Measurements from ENCODE around the gene PGPEP1.
"Not testable (repeated sequence)": the region's sequence is repeated elsewhere in the genome, so short reads cannot be mapped to it uniquely, and the experiment has no call there.

Gene PGPEP1

GRCh38 chr19:18321734-18322102, 18.7 kb upstream of the PGPEP1 start:
- DNase-seq (ENCODE audit: low read depth in 2 of 2) = peak in 1 of 2 donors; percentile 40
- TF ChIP-seq CTCF (IDR thresholded peaks at IDR 0.05; ENCODE audit: low read depth, low read length) = no peak
- peak overlapping the region in 1 of 2 donors; percentile 91 for H3K4me3 ChIP-seq (replicated peaks in 1 of 2; ENCODE audit: low read depth in 2 of 2, low read length in 2 of 2)

GRCh38 chr19:18322318-18322758, 18.1 kb upstream of the PGPEP1 start:
- peak; percentile 26 for TF ChIP-seq CTCF (IDR thresholded peaks at IDR 0.05; ENCODE audit: low read depth, low read length)
- DNase-seq (ENCODE audit: low read depth in 2 of 2) = peak; percentile 68 to 69
- H3K4me3 ChIP-seq (replicated peaks in 1 of 2; ENCODE audit: low read depth in 2 of 2, low read length in 2 of 2) = peak overlapping the region; percentile 83 to 91

- TF ChIP-seq CTCF (IDR thresholded peaks at IDR 0.05; ENCODE audit: low read depth, low read length) = no peak
- DNase-seq (ENCODE audit: low read depth in 2 of 2) = peak; percentile 97
- H3K4me3 ChIP-seq (replicated peaks in 1 of 2; ENCODE audit: low read depth in 2 of 2, low read length in 2 of 2) = peak within 1 kb of the TSS; percentile 83 to 91
Observed at GRCh38 chr19:18322759-18323460, 17.5 kb upstream of the PGPEP1 start, which contains the start of gene LSM4. Gene LSM4 (minus strand): TSS chr19:18323076. CDS start chr19:18323020, 56 bp downstream.

GRCh38 chr19:18324373-18324731, 16.0 kb upstream of the PGPEP1 start:
- not testable (repeated sequence) for H3K4me3 ChIP-seq (replicated peaks in 1 of 2; ENCODE audit: low read depth in 2 of 2, low read length in 2 of 2); DNase-seq (ENCODE audit: low read depth in 2 of 2)

GRCh38 chr19:18326772-18327171, 13.6 kb upstream of the PGPEP1 start:
- TF ChIP-seq CTCF (IDR thresholded peaks at IDR 0.05; ENCODE audit: low read depth, low read length) = no peak
- no peak overlapping the region for H3K4me3 ChIP-seq (replicated peaks in 1 of 2; ENCODE audit: low read depth in 2 of 2, low read length in 2 of 2)
- no peak for DNase-seq (ENCODE audit: low read depth in 2 of 2)

- peak; percentile 93 for TF ChIP-seq CTCF (IDR thresholded peaks at IDR 0.05; ENCODE audit: low read depth, low read length)
- DNase-seq (ENCODE audit: low read depth in 2 of 2) = peak; percentile 99
- peak overlapping the region; percentile 33 to 47 for H3K4me3 ChIP-seq (replicated peaks in 1 of 2; ENCODE audit: low read depth in 2 of 2, low read length in 2 of 2)
Observed at GRCh38 chr19:18328340-18329034, 11.9 kb upstream of the PGPEP1 start.

- peak overlapping the region; percentile 33 to 47 for H3K4me3 ChIP-seq (replicated peaks in 1 of 2; ENCODE audit: low read depth in 2 of 2, low read length in 2 of 2)
- no peak for TF ChIP-seq CTCF (IDR thresholded peaks at IDR 0.05; ENCODE audit: low read depth, low read length)
- no peak for DNase-seq (ENCODE audit: low read depth in 2 of 2)
Observed at GRCh38 chr19:18329035-18329376, 11.4 kb upstream of the PGPEP1 start.

Measured in cardiac fibroblast (primary cell).